HPDE6-E6E7 (cell line): ENCODE results near the gene ARL17A.
"Not testable (repeated sequence)": the region's sequence is repeated elsewhere in the genome, so short reads cannot be mapped to it uniquely, and the experiment has no call there.

ENCODE experiments used
- DNase-seq: peaks from one replicate; pipeline ENCODE4 v3.0.0; 2011; ENCODE audit warnings: missing footprints; ENCODE audit errors: extremely low spot score

The ARL17A gene

DNA sequence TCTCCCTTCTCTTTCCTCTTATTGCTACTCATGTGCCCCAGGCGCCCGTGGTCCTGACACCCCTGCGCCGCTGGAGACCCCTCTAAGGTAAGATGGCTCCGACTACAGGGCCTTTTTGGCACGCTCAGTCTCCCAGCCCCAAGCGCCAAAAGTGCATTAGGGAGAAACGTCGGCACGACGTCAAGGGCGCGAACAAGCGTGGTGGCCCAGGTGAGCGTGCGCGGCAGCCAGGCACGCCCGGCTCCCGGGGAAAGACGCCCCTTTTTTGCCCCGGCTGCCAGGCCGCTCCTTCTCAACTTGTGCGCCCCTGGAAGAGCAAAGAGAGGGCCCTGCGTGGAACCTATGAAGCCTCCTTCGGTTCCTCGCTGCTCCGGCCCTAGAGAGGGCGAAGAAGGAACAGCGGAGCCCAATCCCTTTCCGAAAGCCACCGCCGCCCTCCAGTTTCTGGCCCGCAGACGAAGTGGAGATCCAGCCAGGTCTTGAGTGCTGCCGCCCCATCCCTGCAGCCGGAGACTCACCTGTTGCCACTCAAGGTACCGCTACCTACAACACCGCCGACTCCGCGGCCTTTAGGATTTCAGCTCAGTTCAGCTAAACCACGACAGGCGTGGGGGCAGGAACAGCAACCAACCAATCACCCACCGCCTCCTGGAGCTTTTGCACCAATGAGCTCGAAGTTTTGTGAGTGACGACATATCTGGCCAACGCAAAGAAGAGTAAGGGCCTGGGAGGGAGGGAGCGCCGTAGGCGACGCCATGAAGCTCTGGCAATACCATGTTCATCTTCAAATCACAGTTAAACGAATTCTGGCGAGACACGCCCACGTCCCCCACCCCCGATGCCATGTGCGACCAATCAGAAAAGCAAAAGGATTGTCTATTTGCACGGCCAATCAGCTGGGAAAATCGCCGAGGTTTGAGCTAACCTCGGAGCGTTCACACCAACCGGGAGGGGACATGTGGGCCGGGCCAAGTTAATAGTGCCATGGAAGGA is at the start of gene ARL17A:
ARL17A (minus strand) TSS at position 609 of the 993 bp plus-strand sequence. CDS start 3,369 bp downstream, outside the sequence.
- DNase-seq: not testable (repeated sequence)

DNA sequence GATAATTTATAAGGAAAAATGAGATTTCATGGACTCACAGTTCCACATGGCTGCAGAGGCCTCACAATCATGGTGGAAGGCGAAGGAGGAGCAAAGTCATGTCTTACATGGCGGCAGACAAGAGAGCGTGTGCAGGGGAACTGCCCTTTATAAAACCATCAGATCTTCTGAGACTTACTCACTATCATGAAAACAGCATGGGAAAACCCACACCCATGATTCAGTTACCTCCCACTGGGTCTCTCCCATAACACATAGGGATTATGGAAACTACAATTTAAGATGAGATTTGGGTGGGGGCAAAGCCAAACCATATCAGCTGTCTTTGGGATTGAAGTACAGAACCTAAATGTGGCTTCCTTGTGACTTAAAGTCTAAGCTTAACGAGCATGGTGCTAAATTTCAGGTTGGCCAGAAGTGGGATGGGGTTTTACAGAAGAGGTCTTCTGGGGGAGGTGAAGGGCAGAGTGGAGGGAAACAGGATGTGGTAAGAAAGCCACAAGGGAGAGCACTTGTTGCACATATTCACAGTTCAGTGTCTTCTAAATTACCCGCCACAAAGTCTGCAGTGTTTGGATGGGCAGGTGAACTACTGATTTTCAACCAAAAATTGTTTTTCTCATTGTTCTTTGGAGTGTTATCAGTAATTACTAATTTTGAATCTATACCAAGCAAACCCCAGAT is 49.4 kb upstream of the ARL17A start:
- not testable (repeated sequence) for DNase-seq

DNA sequence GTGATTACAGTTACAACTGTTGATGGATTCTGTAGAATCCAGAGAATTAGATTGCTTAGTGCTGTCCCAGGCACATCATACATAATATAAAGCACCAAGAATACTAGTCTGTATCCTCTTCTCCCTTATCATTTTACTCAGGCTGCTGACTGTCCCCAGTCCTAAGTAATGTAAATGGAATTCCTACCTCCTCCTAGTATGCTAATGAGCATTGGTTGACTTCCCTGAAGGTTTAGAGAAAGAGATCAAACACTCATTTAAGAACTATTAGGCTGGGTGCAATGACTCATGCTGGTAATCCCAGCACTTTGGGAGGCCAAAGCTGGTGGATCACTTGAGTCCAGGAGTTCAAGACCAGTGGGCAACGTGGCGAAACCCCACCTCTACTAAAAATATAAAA is 48.0 kb upstream of the ARL17A start:
- not testable (repeated sequence) for DNase-seq

DNA sequence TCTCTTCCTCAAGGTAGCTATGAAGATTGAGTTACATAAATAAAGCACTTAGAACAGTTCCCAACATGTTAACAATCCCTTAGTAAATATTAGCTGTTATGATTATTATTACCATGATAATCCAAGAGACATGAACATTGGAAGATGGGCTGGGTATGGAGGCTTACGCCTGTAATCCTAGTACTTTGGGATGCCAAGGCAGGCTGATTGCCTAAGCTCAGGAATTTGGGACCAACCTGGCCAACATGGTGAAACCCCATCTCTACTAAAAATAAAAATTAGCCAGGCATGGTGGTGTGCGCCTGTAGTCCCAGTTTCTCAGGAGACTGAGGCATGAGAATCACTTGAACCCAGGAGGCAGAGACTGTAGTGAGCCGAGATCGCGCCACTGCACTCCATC is 45.2 kb upstream of the ARL17A start:
- DNase-seq: not testable (repeated sequence)

DNA sequence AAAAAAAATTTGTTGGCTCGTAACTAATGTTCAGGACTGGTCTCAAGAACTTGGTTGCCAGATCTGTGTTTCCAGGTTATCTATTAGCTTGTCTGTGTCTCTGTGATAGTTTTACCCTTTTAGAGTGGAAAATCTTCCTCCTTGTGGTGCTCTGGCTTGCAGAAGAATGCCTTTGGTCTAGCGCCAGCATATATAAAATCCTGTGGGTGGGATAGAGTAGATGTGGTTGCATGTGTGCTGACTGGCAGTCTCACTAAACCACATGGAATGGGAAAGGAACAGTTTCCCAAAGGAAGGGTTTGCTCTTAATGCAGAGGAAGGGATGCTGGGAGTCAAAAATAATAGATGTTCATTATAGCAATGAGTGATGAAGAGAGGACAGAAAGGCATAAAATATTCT is 44.3 kb upstream of the ARL17A start:
- DNase-seq: not testable (repeated sequence)

DNA sequence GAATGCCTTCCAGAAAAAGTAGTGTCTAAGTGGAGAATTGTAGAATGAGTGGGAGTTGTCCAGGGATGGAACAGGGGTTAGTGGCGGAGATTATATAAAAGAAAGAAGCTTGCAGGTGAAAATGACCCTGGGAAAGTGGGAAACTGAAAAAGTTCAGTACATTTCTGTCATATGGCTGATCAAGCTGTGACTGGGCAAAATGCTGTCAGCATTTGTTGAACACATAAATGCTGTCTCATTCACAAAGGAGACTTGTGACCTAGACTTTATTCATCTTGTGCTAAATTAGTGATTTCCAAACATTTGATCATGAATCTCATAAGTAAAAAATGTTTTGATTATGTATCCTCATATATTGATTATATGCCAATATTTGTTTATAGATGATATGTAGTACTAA is 39.5 kb upstream of the ARL17A start:
- DNase-seq: not testable (repeated sequence)

DNA sequence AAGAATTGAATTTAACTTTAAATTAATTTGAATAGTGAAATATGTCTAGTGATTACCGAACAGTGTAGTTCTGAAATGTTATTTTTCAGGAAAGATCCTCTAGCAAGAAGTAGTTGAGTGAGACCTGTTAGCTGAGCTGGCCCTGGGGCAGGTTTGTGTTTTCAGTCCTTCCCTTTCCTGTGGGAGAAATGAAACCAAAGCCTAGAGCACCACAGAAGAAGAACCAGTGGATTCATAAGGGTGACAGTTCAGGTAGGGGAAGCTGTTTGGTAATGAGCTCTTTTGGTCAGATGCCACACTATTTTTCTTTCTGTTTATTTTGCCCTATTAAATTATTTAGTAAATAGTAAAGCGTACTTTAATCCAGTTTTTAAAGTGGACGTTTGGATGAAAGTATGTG is 37.6 kb upstream of the ARL17A start:
- not testable (repeated sequence) for DNase-seq

DNA sequence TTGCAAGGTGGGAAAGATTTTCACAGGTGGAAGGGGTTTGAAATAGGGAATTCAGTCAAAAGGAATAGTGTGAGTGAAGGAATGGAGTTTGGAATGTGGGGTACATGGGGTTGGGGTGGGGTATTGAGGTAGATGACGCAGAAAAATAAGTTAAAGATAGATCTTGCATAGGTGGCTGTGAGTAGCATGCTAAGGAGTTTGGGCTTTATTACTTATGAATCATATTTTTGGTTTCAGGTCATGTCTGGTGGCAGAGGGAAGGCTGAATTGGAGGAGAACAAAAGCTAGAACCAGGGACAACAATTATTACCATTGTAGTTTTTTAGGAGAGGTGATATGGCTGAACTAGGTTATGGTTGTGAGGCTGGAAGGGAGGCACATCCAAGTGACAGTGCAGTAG is 34.4 kb upstream of the ARL17A start:
- DNase-seq: not testable (repeated sequence)

DNA sequence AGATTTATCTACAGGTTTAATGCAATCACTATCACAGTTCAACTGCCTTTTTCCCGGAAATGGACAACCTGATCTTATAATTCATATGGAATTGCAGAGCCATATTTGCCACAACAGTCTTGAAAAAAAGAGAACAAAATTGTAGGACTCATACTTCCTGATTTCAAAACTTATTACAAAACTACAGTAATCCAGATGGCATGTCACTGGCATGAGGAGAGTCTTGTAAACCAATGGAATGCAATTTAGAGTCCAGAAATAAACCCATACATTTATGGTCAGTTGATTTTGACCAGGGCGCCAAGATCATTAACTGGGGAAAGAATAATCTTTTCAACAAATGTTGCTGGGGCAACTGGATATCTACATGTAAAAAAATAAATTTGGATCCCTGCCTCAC is 31.8 kb upstream of the ARL17A start:
- not testable (repeated sequence) for DNase-seq

DNA sequence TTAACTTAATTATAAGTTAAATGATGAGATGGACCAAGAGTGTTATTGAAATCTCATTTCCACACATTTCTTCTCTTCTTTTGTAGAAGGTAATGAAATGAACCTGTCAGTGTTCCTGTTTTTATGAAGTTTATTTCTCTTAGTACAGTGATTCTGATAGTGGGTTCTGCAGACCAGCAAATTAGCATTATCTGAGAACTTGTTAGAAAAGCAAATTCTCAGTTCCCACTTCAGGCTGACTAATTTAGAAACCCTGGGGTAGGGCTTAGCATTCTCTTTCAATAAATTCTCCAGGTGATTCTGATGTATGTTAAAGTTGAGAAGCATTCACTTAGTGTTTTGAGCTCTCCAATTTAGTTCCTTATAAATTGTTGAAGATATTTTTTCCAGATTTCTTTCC is 23.6 kb upstream of the ARL17A start:
- not testable (repeated sequence) for DNase-seq

DNA sequence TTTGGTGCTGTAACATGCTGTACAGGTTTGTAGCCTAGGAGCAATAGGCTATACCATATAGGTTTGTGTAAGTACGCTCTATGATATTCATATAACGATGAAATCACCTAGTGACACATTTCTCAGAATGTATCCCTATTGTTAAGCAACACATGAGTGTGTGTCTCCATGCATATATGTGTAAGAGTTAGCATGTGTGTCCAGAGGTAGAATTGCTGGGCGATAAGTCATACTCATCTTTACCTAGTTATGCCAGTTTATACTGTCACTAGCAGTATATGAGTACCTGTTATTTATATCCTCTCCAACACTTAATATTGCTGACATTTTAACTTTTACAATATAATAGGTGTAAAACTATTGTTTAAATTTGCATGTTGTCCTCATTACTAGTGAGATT is 21.3 kb upstream of the ARL17A start:
- DNase-seq: not testable (repeated sequence)

DNA sequence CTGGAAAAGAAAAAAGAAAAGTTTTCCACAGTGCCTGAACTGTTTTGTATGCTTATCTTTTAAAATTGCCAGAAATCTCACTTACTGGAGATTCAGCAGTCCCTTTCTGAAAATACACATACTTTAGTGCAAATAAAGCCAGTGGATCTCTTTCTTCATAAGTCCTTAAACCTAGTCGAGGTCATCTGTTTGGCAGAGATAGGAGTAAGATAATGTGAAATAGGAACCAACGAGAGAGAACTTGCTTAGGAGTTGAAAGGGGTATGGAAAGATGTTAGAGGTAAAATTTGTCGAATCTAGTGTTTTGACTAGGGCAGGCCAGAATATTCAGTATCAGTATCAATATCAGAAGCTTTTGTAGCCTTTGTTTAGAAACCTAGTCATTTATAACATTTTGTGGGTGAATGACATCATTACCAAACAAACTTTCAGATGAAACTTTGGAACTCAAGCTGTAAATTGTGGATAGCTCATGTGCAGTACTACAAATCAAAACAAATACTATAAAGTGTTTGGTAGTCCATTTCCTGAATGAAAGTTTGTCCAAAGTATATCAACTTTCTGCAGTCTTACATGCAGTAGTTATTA is 18.9 kb upstream of the ARL17A start:
- not testable (repeated sequence) for DNase-seq

DNA sequence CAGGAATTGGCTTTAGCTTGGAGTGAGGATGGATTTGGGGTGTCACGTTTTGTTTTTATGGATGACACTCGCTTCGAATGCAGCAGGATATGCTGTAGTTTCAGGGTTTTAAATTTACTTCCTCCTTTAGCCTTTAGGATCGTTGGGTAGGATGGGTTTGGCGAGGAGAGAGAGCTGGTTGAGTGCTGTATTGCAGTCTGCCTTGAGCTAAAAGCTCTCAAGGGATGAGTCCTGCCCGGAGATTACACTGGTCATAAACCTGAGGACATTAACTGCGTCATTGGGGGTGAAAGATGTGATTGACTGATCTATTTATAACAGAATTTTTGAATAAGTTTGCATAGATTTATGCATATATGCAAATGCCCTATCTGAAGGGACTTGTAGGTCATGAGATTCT is 11.8 kb upstream of the ARL17A start:
- not testable (repeated sequence) for DNase-seq

DNA sequence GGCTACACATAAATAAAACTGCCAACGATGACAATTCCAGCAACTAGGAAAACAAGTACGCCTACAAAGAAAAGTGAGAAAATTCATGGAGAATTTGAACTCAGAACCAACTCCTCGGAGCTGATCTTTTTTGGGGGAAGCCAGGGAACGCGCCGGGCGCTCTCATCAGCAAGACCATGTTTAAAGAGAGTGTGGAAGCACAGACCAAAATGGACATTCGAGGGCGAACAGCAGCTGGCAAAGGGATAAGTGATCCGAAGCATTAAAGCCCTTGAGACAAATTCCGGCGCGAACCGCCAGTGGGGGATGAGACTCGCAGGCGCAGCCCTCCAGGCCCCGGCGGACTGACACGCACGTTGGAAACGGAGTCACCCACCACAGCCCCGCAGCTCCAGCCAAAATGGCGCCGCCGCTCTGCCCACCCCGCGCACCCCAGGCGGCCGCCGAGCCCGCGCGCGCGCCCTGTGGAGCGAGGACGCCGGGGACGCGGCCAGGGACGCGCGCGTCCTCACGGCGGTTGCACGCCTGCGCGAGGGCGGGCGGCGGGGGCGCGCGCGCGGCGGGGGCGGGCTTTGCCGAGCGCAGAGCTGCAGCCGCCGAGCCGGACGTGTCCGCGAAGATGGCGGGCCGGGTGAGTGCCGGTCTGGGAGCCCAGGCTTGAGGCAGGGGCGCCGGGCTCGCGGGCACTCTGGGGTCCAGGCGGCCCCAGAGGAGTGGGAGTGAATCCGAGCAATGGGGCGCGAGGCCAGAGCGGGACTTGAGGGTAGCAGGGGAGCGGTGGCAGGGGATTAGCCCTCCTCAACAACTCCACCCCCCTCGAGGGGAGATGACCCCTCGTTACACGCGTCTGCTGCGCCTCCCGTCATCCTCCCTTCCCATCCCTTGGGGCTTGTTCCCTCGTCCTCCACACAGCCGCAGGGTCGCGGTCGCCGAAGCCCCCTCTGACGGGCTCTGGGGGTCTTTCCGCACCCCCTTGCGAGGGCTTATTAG is 11.0 kb upstream of the ARL17A start, which contains the start of gene NSF:
NSF (plus strand) TSS at position 513 of the 990 bp plus-strand sequence; CDS start at position 620, 107 bp downstream.
- not testable (repeated sequence) for DNase-seq

DNA sequence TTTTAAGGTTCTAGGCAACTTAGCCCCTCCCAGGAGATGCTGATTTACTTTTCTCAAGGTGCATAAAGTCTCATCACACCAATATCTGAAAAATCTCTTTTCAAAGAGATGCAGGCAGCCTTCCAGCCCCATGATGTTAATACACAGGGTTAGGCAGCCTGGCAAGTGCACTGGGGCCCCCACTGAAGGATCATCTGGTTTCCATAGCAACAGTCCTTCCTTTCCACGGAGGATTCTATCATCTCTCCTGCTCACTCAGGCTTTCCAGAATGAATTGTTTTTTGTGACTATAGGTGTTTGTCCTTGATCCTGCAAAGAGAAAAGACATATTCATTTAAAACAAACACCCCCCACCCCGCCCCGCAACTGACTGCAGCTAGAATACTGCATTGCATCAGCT is 6.0 kb upstream of the ARL17A start:
- DNase-seq: not testable (repeated sequence)

DNA sequence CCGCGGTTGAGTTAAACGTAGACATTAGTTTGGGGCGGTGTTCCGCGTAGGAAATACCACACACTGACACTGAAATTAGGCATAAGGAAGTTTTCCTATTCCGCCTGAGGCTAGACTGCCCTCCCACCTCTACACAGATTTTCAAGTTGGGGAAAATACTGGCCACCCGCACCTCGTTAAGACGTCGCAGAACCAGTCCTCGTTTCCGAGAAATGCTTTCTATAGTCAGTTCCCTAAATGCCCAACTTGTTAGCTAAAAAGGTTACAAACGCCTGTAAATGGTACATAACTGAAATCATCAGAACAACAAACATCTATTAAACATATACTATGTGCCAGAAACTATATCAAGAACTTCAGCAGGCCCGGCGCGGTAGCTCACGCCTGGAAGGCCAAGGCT is 591 bp upstream of the ARL17A start:
- DNase-seq: not testable (repeated sequence)

DNA sequence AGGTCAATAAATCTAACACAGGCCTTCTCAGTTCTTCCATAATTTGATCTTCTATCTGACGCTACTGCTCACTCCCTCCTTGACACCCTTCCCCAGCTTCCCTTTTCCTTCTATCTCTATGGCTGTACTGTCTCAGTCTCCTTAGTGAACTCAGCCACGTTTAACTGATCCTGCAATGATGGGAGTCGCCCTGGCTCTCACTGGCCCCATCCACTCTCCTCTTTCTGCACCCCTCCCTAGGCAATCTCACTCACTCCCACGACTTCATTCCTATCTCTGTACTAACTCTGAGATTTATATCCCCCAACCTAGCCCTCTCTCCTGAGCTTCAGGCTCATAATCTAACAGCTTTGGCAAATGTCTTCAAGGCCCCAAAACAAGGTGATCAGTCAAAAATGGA is 7.7 kb downstream of the ARL17A start:
- DNase-seq: not testable (repeated sequence)

DNA sequence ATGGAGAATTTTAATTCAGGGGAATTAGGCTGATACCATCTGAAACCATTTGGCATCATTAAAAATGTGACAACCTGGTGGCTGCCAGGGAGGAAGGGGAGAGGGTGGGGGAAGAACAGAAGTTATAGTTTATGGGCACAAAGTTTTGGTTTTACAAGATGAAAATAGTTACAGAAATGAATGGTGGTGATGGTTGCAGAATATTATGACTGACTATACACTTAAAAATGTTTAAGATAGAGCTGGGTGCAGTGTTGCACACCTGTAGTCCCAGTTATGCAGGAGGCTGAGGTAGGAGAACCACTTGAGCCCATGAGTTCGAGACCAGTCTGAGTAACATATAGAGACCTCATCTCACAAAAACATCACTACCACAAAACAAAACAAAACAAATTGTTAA is 12.5 kb downstream of the ARL17A start:
- not testable (repeated sequence) for DNase-seq

DNA sequence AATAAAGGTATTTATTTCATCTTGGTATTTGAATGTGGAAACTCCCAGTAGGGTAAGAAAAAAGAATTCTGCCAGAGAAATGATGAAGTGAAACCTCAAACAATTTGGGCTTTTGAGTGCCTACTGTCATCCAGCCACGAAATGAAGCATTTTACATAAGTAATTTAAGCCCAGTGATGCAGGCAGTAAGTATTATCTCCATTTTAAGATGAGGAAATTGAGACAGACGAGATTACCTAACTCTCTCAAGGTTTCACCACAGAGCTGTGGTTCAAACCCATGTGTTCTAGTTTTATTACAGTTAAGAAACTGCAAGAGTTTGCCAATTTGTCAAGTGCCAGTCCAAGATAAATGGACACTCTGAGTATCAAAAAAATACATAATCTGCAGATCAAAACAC is 13.2 kb downstream of the ARL17A start:
- DNase-seq: not testable (repeated sequence)

DNA sequence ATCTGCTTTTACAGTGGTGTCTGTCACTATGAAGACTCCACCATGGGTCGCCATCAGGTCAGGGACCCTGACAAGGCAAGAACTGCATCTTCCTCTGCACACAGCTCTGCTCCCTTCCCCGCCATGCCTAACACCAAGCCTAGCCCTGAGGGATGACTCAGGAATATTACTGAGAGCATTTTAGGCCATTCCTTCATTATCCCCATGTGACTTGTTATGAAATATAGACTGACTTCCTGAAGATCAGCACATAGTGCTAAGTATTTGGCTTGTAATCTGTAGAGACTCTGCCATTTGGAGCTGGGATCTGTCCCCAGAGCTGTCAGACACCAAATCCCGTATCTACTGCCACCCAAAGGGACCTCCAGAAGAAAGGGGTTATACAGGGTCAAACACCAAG is 19.4 kb downstream of the ARL17A start:
- not testable (repeated sequence) for DNase-seq

DNA sequence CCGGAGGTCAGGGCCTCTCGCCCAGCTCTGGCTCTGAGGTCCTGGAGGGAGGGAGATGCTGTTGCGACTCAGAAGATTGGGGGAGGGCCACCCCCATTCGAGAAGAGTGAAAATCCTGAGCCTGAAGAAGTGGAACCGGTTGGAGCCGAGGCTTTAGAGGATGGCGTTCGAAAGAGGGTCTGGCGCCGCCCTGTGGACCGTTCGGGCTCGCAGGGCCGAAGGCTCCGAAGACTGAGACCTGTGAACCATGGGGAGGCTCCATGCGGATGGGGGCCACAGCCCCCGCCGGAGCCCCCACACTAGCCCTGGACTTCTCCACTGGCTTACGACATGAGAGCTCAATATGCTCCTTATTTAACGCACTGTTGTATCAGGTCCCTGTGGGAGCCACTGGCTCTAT is 20.3 kb downstream of the ARL17A start:
- not testable (repeated sequence) for DNase-seq
